ENCODE data around the gene MCM9. TPM values are rescaled to one million over a fixed set of nuclear protein-coding genes. Genes with fewer than 3 reads are reported as not detected.
"Not testable (repeated sequence)": the region's sequence is repeated elsewhere in the genome, so short reads cannot be mapped to it uniquely, and the experiment has no call there.

The MCM9 gene
- total and polyA plus RNA-seq, 4 donors, result 2.8 to 19.1 (median 10.8) TPM

DNA sequence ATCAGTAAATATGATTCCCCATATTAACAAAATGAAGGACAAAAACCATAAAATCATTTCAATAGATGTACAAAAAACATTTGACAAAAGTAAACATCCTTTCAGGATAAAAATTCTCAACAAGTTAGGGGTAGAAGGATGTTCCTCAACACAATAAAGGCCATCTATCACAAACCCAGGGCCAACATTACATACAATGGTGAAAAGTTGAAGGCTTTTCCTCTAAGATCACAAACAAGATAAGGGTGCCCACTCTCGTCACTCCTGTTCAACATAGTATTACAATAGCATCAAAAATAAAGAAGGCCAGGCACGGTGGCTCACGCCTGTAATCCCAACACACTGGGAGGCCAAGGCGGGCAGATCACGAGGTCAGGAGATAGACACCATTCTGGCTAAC, 63.6 kb downstream of the MCM9 start:
- Histone ChIP-seq H3K4me3 (ENCODE audit: low read length in 2 of 2) (no peak overlapping the region), H3K36me3 (ENCODE audit: control insufficient read depth in 1 of 2, insufficient read depth in 2 of 2, low read length in 1 of 2) (no peaks in the 10 kb centered on the region), H3K27me3 (ENCODE audit: control insufficient read depth in 1 of 2, insufficient read depth in 2 of 2, low read length in 1 of 2) (no peaks in the 10 kb centered on the region), H3K4me1 (ENCODE audit: control insufficient read depth in 1 of 2, insufficient read depth in 2 of 2, low read length in 2 of 2) (no peaks in the 10 kb centered on the region), H3K9me3 (ENCODE audit: control insufficient read depth, low read length) (no peaks in the 10 kb centered on the region), H3K27ac (ENCODE audit: low read depth in 1 of 2, low read length in 2 of 2) (no peak overlapping the region)
- WGBS, 2 donors, result 86 to 97% methylated on average over 5 of the region's 5 CpGs
- ATAC-seq (ENCODE audit: low FRiP score), result no peak
- intact Hi-C loops (cut with DNase I), result no loop called here
- DNase-seq, result no peak

DNA sequence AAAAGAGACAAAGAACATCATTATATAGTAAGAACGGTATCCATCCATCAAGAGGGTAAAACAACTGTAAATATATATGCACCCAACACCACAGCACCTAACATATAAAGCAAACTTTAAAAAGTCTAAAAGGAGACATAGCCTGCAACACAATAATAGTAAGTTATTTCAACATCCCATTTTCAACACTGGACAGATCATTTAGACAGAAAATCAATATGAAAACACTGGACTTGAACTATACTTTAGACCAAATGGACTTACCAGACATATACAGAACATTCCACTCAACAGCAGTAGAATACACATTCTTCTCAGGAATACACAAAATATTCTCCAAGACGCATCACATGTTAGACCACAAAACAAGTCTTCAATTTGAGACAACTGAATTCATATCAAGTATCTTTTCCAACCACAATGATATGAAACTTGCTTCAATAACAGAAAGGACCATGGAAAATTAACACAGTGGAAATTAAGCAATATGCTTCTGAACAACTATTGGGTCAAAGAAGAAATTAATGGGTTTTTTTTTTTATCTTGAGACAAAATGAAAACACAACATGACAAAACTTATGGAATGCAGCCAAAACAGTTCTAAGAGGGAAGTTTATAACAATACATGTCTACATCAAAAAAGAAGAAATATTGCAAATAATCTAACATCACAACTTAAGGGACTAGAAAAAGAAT, 64.9 kb downstream of the MCM9 start:
- Histone ChIP-seq H3K9me3 (ENCODE audit: control insufficient read depth, low read length) (no peaks in the 10 kb centered on the region), H3K27me3 (ENCODE audit: control insufficient read depth in 1 of 2, insufficient read depth in 2 of 2, low read length in 1 of 2) (no peaks in the 10 kb centered on the region), H3K4me1 (ENCODE audit: control insufficient read depth in 1 of 2, insufficient read depth in 2 of 2, low read length in 2 of 2) (peaks cover under 1 to 4% of the 10 kb centered on the region in 2 donors), H3K27ac (ENCODE audit: low read depth in 1 of 2, low read length in 2 of 2) (no peak overlapping the region), H3K4me3 (ENCODE audit: low read length in 2 of 2) (no peak overlapping the region), H3K36me3 (ENCODE audit: control insufficient read depth in 1 of 2, insufficient read depth in 2 of 2, low read length in 1 of 2) (no peaks in the 10 kb centered on the region)
- DNase-seq, result no peak
- ATAC-seq (ENCODE audit: low FRiP score), result no peak
- 95 to 99% methylated on average over 2 of the region's 2 CpGs for WGBS, 2 donors
- intact Hi-C loops (cut with DNase I), result no loop called here

DNA sequence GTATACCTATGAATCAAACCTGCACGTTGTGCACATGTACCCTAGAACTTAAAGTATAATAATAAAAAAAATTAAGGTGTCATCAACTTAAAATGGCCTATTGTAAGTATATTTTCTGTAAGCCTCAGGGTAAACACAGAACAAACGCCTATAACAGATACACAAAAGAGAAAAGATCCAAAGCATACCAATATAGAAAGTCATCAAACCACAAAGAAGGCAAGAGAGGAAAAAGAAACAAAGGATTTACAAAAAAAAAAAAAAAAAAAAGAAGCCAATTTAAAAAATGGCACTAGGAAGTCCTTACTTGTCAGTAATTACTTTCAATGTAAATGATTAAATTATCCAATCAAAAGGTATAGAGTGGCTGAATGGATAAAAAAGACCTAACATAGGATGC, 65.6 kb downstream of the MCM9 start:
- Histone ChIP-seq H3K4me1 (ENCODE audit: control insufficient read depth in 1 of 2, insufficient read depth in 2 of 2, low read length in 2 of 2) (peaks cover 5 to 8% of the 10 kb centered on the region in 2 donors), H3K27ac (ENCODE audit: low read depth in 1 of 2, low read length in 2 of 2) (no peak overlapping the region), H3K27me3 (ENCODE audit: control insufficient read depth in 1 of 2, insufficient read depth in 2 of 2, low read length in 1 of 2) (no peaks in the 10 kb centered on the region), H3K36me3 (ENCODE audit: control insufficient read depth in 1 of 2, insufficient read depth in 2 of 2, low read length in 1 of 2) (no peaks in the 10 kb centered on the region), H3K9me3 (ENCODE audit: control insufficient read depth, low read length) (no peaks in the 10 kb centered on the region), H3K4me3 (ENCODE audit: low read length in 2 of 2) (no peak overlapping the region)
- 92 to 98% methylated on average over 2 of the region's 2 CpGs for WGBS, 2 donors
- DNase-seq (no peak), ATAC-seq (ENCODE audit: low FRiP score) (no peak)
- intact Hi-C loops (cut with DNase I), result no loop called here

DNA sequence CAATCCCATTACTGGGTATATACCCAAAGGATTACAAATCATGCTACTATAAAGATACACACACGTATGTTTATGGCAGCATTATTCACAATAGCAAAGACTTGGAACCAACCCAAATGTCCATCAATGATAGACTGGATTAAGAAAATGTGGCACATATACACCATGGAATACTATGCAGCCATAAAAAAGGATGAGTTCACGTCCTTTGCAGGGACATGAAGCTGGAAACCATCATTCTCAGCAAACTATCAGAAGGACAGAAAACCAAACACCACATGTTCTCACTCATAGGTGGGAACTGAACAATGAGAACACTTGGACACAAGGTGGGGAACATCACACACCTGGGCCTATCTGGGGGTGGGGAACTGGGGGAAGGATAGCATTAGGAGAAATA, 66.1 kb downstream of the MCM9 start:
- intact Hi-C loops (cut with DNase I); ATAC-seq (ENCODE audit: low FRiP score); H3K27ac ChIP-seq (ENCODE audit: low read depth in 1 of 2, low read length in 2 of 2); H3K4me3 ChIP-seq (ENCODE audit: low read length in 2 of 2); H3K4me1 ChIP-seq (ENCODE audit: control insufficient read depth in 1 of 2, insufficient read depth in 2 of 2, low read length in 2 of 2); H3K27me3 ChIP-seq (ENCODE audit: control insufficient read depth in 1 of 2, insufficient read depth in 2 of 2, low read length in 1 of 2); DNase-seq; H3K9me3 ChIP-seq (ENCODE audit: control insufficient read depth, low read length); H3K36me3 ChIP-seq (ENCODE audit: control insufficient read depth in 1 of 2, insufficient read depth in 2 of 2, low read length in 1 of 2): not testable (repeated sequence)
- WGBS, 2 donors, result 91 to 96% methylated on average over 2 of the region's 2 CpGs

DNA sequence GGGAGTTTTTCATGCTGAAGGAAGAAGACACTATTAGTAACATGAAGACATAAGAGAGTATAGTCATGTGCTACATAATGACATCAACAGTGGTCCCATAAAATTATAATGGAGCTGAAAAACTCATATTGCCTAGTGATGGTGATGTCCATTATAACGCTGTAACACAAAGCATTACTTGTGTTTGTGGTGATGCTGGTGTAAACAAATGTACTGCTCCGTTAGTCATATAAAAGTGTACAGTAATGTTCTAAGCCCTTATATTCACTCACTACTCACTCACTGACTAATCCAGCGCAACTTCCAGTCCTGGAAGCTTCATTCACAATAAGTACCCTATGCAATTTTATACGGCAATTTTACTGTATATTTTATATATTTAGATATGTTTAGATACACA, 67.8 kb downstream of the MCM9 start:
- 96 to 97% methylated on average over 4 of the region's 4 CpGs for WGBS, 2 donors
- peaks cover 5 to 8% of the 10 kb centered on the region in 2 donors for H3K4me1 ChIP-seq (ENCODE audit: control insufficient read depth in 1 of 2, insufficient read depth in 2 of 2, low read length in 2 of 2)
- intact Hi-C loops (cut with DNase I), result no loop called here
- DNase-seq (no peak), ATAC-seq (ENCODE audit: low FRiP score) (no peak)
- H3K27me3 ChIP-seq (ENCODE audit: control insufficient read depth in 1 of 2, insufficient read depth in 2 of 2, low read length in 1 of 2), result no peaks in the 10 kb centered on the region
- H3K27ac ChIP-seq (ENCODE audit: low read depth in 1 of 2, low read length in 2 of 2), result no peak overlapping the region
- H3K9me3 ChIP-seq (ENCODE audit: control insufficient read depth, low read length), result no peaks in the 10 kb centered on the region
- H3K4me3 ChIP-seq (ENCODE audit: low read length in 2 of 2), result no peak overlapping the region
- no peaks in the 10 kb centered on the region for H3K36me3 ChIP-seq (ENCODE audit: control insufficient read depth in 1 of 2, insufficient read depth in 2 of 2, low read length in 1 of 2)

DNA sequence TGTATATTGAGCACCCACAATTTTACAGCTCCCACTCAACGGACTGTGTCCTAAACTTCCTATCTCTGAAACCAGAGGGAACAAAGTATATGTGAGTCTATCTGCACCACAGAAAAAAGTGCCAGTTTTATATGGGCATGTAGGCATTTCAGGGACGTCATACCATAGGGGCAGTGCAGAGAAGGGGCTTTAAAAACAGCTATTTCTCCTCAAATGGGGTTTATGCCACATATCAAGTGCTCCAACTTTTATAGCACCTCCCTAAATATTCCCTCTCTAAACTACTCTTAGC, 69.9 kb downstream of the MCM9 start:
- DNase-seq (no peak), ATAC-seq (ENCODE audit: low FRiP score) (no peak)
- H3K4me1 ChIP-seq (ENCODE audit: control insufficient read depth in 1 of 2, insufficient read depth in 2 of 2, low read length in 2 of 2), result peaks cover 5 to 8% of the 10 kb centered on the region in 2 donors
- no peaks in the 10 kb centered on the region for H3K27me3 ChIP-seq (ENCODE audit: control insufficient read depth in 1 of 2, insufficient read depth in 2 of 2, low read length in 1 of 2)
- H3K9me3 ChIP-seq (ENCODE audit: control insufficient read depth, low read length), result no peaks in the 10 kb centered on the region
- intact Hi-C loops (cut with DNase I), result no loop called here
- WGBS, 2 donors, result 40 to 51% methylated on average over 2 of the region's 2 CpGs
- H3K4me3 ChIP-seq (ENCODE audit: low read length in 2 of 2), result no peak overlapping the region
- no peak overlapping the region for H3K27ac ChIP-seq (ENCODE audit: low read depth in 1 of 2, low read length in 2 of 2)
- H3K36me3 ChIP-seq (ENCODE audit: control insufficient read depth in 1 of 2, insufficient read depth in 2 of 2, low read length in 1 of 2), result no peaks in the 10 kb centered on the region

DNA sequence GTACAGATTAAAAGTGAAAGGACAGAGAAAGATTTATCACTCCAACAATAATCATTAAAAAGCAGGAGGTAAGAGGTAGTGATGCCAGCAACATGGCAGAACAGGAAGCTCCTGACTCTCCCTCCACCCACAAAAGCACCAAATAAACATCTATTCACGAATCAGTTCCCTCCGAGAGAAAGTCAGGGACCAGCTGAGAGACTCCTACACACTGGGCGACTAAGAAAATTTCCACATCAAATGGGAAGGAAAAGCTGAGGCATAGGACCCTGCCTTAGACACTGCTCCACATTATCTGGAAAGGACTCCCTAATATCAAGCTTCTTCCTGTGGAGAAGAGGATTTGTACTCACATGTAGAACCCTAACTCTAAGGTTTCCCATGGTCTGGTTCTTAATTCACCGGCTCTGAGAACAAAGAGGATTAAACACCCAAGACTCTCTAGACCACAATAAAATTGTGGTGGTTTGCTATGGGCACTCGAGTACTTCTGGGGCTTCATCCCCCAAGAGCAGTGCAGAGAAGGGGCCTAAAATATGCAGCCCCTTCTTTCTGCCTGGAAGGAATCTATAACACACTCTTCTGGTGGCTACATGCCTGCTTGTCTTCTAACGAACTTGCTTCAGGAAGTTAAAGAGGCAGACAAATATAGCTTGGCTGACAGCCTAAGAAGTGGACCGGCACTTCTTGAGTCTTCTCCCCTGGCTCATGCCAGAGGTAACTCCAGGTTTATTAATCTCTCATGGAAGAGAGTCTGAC, 70.4 kb downstream of the MCM9 start:
- DNase-seq (no peak), ATAC-seq (ENCODE audit: low FRiP score) (no peak)
- no peaks in the 10 kb centered on the region for H3K27me3 ChIP-seq (ENCODE audit: control insufficient read depth in 1 of 2, insufficient read depth in 2 of 2, low read length in 1 of 2)
- peaks cover 5 to 8% of the 10 kb centered on the region in 2 donors for H3K4me1 ChIP-seq (ENCODE audit: control insufficient read depth in 1 of 2, insufficient read depth in 2 of 2, low read length in 2 of 2)
- no peak overlapping the region for H3K4me3 ChIP-seq (ENCODE audit: low read length in 2 of 2)
- no peaks in the 10 kb centered on the region for H3K9me3 ChIP-seq (ENCODE audit: control insufficient read depth, low read length)
- H3K27ac ChIP-seq (ENCODE audit: low read depth in 1 of 2, low read length in 2 of 2), result no peak overlapping the region
- 53 to 56% methylated on average over 7 of the region's 7 CpGs for WGBS, 2 donors
- intact Hi-C loops (cut with DNase I), result no loop called here
- no peaks in the 10 kb centered on the region for H3K36me3 ChIP-seq (ENCODE audit: control insufficient read depth in 1 of 2, insufficient read depth in 2 of 2, low read length in 1 of 2)

DNA sequence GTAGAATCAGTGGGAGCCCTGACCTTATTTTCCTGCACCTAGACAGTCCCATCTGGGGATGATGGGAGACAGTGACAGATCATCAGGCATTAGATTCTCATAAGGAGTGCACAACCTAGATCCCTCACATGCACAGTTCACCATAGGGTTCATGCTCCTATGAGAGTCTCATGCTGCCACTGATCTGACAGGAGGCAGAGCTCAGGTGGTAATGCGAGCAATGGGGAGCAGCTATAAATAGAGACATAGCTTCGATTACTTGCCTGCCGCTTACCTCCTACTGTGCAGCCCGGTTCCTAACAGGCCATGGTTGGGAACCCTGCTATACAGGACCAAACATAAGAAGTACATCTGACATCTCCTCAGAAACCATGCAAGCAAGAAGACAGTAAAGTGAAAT, 72.5 kb downstream of the MCM9 start:
- Histone ChIP-seq H3K9me3 (ENCODE audit: control insufficient read depth, low read length) (no peaks in the 10 kb centered on the region), H3K4me3 (ENCODE audit: low read length in 2 of 2) (no peak overlapping the region), H3K4me1 (ENCODE audit: control insufficient read depth in 1 of 2, insufficient read depth in 2 of 2, low read length in 2 of 2) (peaks cover 5 to 8% of the 10 kb centered on the region in 2 donors), H3K27me3 (ENCODE audit: control insufficient read depth in 1 of 2, insufficient read depth in 2 of 2, low read length in 1 of 2) (no peaks in the 10 kb centered on the region), H3K36me3 (ENCODE audit: control insufficient read depth in 1 of 2, insufficient read depth in 2 of 2, low read length in 1 of 2) (no peaks in the 10 kb centered on the region), H3K27ac (ENCODE audit: low read depth in 1 of 2, low read length in 2 of 2) (no peak overlapping the region)
- ATAC-seq (ENCODE audit: low FRiP score) (no peak), DNase-seq (no peak)
- WGBS, 2 donors, result 95 to 96% methylated on average over 4 of the region's 4 CpGs
- intact Hi-C loops (cut with DNase I), result no loop called here

DNA sequence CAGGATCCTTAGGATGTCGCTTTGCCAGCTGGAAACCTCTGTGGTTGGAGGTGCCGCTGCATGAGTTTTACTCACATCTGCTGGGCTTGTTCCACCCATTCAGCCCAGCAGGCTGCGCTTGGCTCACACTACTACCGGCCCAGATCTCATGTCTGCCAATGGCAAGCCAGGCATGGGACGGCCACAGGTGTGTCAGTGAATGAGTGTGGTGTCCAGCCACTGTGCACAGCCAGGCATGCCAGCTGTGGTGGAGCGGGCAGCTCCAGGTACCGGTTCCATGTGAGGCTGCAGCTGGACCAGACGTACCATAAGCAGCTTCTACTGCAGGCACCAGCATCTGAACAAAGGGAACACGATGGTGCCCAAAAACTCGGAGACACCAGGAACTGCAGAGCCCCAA, 74.1 kb downstream of the MCM9 start:
- peaks cover 5 to 8% of the 10 kb centered on the region in 2 donors for H3K4me1 ChIP-seq (ENCODE audit: control insufficient read depth in 1 of 2, insufficient read depth in 2 of 2, low read length in 2 of 2)
- 94 to 95% methylated on average over 10 of the region's 10 CpGs for WGBS, 2 donors
- no peak overlapping the region for H3K27ac ChIP-seq (ENCODE audit: low read depth in 1 of 2, low read length in 2 of 2)
- intact Hi-C loops (cut with DNase I), result no loop called here
- no peaks in the 10 kb centered on the region for H3K36me3 ChIP-seq (ENCODE audit: control insufficient read depth in 1 of 2, insufficient read depth in 2 of 2, low read length in 1 of 2)
- no peak overlapping the region for H3K4me3 ChIP-seq (ENCODE audit: low read length in 2 of 2)
- no peaks in the 10 kb centered on the region for H3K9me3 ChIP-seq (ENCODE audit: control insufficient read depth, low read length)
- H3K27me3 ChIP-seq (ENCODE audit: control insufficient read depth in 1 of 2, insufficient read depth in 2 of 2, low read length in 1 of 2), result no peaks in the 10 kb centered on the region
- DNase-seq, result no peak
- no peak for ATAC-seq (ENCODE audit: low FRiP score)

Data from aorta (tissue), 5 donors.